NOMO-1 treated with dmso at 0.1 percent for 144 hours (cell line): Measurements from ENCODE around the gene PLCXD3.
"Not testable (repeated sequence)": the region's sequence is repeated elsewhere in the genome, so short reads cannot be mapped to it uniquely, and the experiment has no call there.

Experiments used
- DNase-seq: peaks from one replicate; lab custom pipeline; 2025; ENCODE audit not compliant: unreplicated experiment; lab: John Stamatoyannopoulos, UW

Gene PLCXD3

GRCh38 chr5:41356786-41357185 lies 153.6 kb downstream of the PLCXD3 start:
- no peak for DNase-seq

GRCh38 chr5:41349846-41350245 lies 160.6 kb downstream of the PLCXD3 start:
- no peak for DNase-seq

GRCh38 chr5:41347569-41347968 lies 162.8 kb downstream of the PLCXD3 start:
- DNase-seq = no peak

- DNase-seq = no peak
These were observed 163.8 kb downstream of the PLCXD3 start for GRCh38 chr5:41346609-41347008.

GRCh38 chr5:41345295-41345694 lies 165.1 kb downstream of the PLCXD3 start:
- DNase-seq = no peak

- DNase-seq = no peak
These were observed 171.1 kb downstream of the PLCXD3 start for GRCh38 chr5:41339339-41339738.

GRCh38 chr5:41338136-41338675 lies 172.2 kb downstream of the PLCXD3 start:
- DNase-seq = no peak

- no peak for DNase-seq
These were observed 172.7 kb downstream of the PLCXD3 start for GRCh38 chr5:41337724-41338123.

GRCh38 chr5:41337216-41337615 lies 173.2 kb downstream of the PLCXD3 start:
- no peak for DNase-seq

GRCh38 chr5:41336471-41336870 lies 173.9 kb downstream of the PLCXD3 start:
- no peak for DNase-seq

- DNase-seq = no peak
These were observed 174.7 kb downstream of the PLCXD3 start for GRCh38 chr5:41335596-41336181.

- DNase-seq = no peak
These were observed 175.6 kb downstream of the PLCXD3 start for GRCh38 chr5:41334758-41335157.

GRCh38 chr5:41334221-41334620 lies 176.2 kb downstream of the PLCXD3 start:
- DNase-seq = no peak

GRCh38 chr5:41325074-41325473 lies 185.3 kb downstream of the PLCXD3 start:
- no peak for DNase-seq

GRCh38 chr5:41322826-41323225 lies 187.6 kb downstream of the PLCXD3 start:
- DNase-seq = not testable (repeated sequence)

- DNase-seq = no peak
These were observed 197.8 kb downstream of the PLCXD3 start for GRCh38 chr5:41312478-41313060.

GRCh38 chr5:41312066-41312465 lies 198.3 kb downstream of the PLCXD3 start:
- no peak for DNase-seq

GRCh38 chr5:41309275-41309674 lies 201.1 kb downstream of the PLCXD3 start:
- DNase-seq = no peak

GRCh38 chr5:41306005-41306404 lies 204.4 kb downstream of the PLCXD3 start:
- DNase-seq = no peak

- no peak for DNase-seq
These were observed 205.3 kb downstream of the PLCXD3 start for GRCh38 chr5:41305056-41305455.

- DNase-seq = no peak
These were observed 214.3 kb downstream of the PLCXD3 start for GRCh38 chr5:41296066-41296465.

GRCh38 chr5:41291323-41291722 lies 219.1 kb downstream of the PLCXD3 start:
- DNase-seq = no peak

GRCh38 chr5:41290810-41291209 lies 219.6 kb downstream of the PLCXD3 start:
- no peak for DNase-seq
